Testis (tissue), 3 donors: ENCODE results near the gene SLC9A9. TPM values are rescaled to one million over a fixed set of nuclear protein-coding genes. Genes with fewer than 3 reads are reported as not detected.

Experiments
- DNase-seq: peaks from one replicate; pipeline ENCODE4 v3.0.0-alpha.2; 2019
- H3K27ac ChIP-seq, 2 donors: fragments of 200-600 bp; sonication (generic); one replicate each; pipeline ENCODE4 v1.5.1; 2019
- H3K27me3 ChIP-seq: fragments of 200-600 bp; sonication (generic); one replicate; pipeline ENCODE4 v1.5.1; 2019
- H3K36me3 ChIP-seq: fragments of 200-600 bp; sonication (generic); one replicate; pipeline ENCODE4 v1.5.1; 2017; ENCODE audit warnings: low read depth; ENCODE audit errors: missing control alignments
- H3K4me1 ChIP-seq: fragments of 200-600 bp; sonication (generic); one replicate; pipeline ENCODE4 v1.5.1; 2019
- H3K4me3 ChIP-seq, 2 donors: fragments of 200-600 bp; sonication (generic); one replicate each; pipeline ENCODE4 v1.5.1; 2017 to 2019
- H3K9me3 ChIP-seq: fragments of 200-600 bp; sonication (generic); one replicate; pipeline ENCODE4 v1.5.1; 2017
- POLR2A ChIP-seq: fragments of 450-650 bp; IDR thresholded peaks from one replicate; pipeline ENCODE4 v1.6.1; 2017; ENCODE audit warnings: antibody characterized with exemption, mild to moderate bottlenecking, moderate library complexity
- WGBS, 2 donors: methylation state at CpG; one replicate each; pipeline ENCODE4 v1.1.5; 2018; 5-methylcytosine and 5-hydroxymethylcytosine counted together
- intact Hi-C: fragments of 100-400 bp; cut with DNase I; formaldehyde crosslinking; loops from one replicate; pipeline ENCODE4 v1.15.1; 2023; ENCODE audit warnings: low total_unique reads
- polyA plus RNA-seq: library from polyadenylated mRNA; stranded (reverse); fragments of 350-450 nt; fragmentation: Illumina TruSeq; extraction: RNeasy Lipid Tissue Mini Kit (QIAGEN cat#74804); gene quantifications from one replicate; pipeline ENCODE4 v1.2.3, GENCODE V29; 2014; ENCODE audit warnings: low read depth, low replicate concordance; ENCODE audit not compliant: insufficient read depth
- total RNA-seq, 2 donors: library from RNA; depleted of rRNA; stranded (reverse); fragments of >200 nt; gene quantifications; one replicate each; pipeline ENCODE4 v1.2.3, GENCODE V29; 2016
- TF ChIP-seq, protein P1 (sequence below), 3 experiments: fragments of 450-650 bp in 2 of 3; fragments of 200-600 bp in 1 of 3; sonication (generic) in 1 of 3; IDR thresholded peaks; one replicate each; pipeline ENCODE4 v1.5.1; 2016 to 2019; ENCODE audit warnings: antibody characterized with exemption in 3 of 3, mild to moderate bottlenecking in 2 of 3, moderate library complexity in 1 of 3

SLC9A9 gene
- total and polyA plus RNA-seq, 3 donors from 2014 or later = 2.7 to 6.6 (median 4.3) TPM

DNA sequence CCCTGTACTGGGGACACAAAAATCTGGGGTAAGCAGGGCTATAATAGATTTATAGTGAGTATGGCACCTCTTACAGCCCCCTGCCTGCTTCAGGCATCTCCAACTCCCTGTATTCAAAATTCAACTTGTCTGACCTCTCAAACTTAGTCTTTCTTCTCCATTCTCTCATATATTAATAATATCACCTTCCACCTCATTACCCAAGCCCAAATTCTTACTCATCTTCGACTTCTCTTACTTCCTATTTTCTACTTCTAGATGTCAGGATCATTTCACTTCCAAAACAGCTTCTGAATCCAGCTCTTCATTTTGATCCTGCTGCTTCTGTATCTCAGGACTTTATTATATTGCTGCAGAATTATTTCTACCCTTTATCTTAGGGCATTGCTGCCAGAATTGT lies 438.0 kb downstream of the SLC9A9 start:
- WGBS, 2 donors = 86 to 92% methylated on average over 1 of the region's 1 CpG
- Histone ChIP-seq H3K4me1 (no peaks in the 10 kb centered on the region), H3K9me3 (no peaks in the 10 kb centered on the region), H3K27me3 (no peaks in the 10 kb centered on the region), H3K27ac (no peak overlapping the region), H3K4me3 (no peak overlapping the region), H3K36me3 (no peaks in the 10 kb centered on the region)
- intact Hi-C loops = no loop called here
- no peak for DNase-seq
- no peak for TF ChIP-seq POLR2A
- TF ChIP-seq, protein P1, sequence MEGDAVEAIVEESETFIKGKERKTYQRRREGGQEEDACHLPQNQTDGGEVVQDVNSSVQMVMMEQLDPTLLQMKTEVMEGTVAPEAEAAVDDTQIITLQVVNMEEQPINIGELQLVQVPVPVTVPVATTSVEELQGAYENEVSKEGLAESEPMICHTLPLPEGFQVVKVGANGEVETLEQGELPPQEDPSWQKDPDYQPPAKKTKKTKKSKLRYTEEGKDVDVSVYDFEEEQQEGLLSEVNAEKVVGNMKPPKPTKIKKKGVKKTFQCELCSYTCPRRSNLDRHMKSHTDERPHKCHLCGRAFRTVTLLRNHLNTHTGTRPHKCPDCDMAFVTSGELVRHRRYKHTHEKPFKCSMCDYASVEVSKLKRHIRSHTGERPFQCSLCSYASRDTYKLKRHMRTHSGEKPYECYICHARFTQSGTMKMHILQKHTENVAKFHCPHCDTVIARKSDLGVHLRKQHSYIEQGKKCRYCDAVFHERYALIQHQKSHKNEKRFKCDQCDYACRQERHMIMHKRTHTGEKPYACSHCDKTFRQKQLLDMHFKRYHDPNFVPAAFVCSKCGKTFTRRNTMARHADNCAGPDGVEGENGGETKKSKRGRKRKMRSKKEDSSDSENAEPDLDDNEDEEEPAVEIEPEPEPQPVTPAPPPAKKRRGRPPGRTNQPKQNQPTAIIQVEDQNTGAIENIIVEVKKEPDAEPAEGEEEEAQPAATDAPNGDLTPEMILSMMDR (IDR thresholded peaks at IDR 0.05) = no peak

DNA sequence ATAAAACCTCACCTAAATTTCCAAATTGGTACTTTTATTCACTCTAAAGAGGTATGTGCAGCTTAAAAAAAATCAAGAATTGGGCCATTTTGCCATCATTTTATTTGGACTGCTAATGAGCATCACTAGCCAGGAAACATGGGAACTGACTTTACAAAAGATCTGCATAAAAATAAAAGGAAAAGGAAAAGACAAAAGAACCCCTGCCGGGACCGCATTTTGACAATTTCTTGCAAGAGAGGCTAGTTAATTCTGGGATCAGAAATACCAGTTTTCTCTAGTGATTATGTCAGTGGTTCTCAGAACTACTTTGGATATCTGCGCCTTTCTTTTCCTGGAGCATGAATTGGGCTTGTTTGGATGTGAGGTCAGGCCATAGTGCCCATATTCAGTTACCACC lies 439.5 kb downstream of the SLC9A9 start:
- Histone ChIP-seq H3K4me1 (no peaks in the 10 kb centered on the region), H3K27ac (no peak overlapping the region), H3K9me3 (no peaks in the 10 kb centered on the region), H3K36me3 (no peaks in the 10 kb centered on the region), H3K27me3 (no peaks in the 10 kb centered on the region), H3K4me3 (no peak overlapping the region)
- no peak for DNase-seq
- whole genome bisulfite sequencing, 2 donors = 91 to 95% methylated on average over 3 of the region's 3 CpGs
- intact Hi-C loops = no loop called here
- TF ChIP-seq, protein P1 (IDR thresholded peaks at IDR 0.05) = no peak

DNA sequence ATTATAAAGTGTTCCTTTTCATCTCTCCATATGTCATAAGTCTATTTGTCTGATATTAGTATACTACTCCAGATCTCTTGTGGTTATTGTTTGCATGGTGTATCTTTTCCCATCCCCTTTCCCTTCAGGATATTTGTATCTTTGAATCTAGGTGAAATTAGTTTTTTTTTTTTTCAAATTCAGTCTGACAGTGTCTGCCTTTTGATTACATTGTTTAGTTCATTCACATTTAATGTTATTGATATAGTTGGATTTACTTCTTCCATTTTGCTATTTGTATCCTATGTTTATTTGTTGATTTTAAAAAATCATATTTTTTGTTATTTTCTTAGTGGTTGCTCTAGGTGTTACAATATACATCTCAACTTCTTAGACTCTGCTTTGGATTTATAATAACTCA lies 445.7 kb downstream of the SLC9A9 start:
- intact Hi-C loops = no loop called here
- no peak for DNase-seq
- no peaks in the 10 kb centered on the region for H3K9me3 ChIP-seq
- TF ChIP-seq, protein P1 (IDR thresholded peaks at IDR 0.05) = no peak
- no peak for TF ChIP-seq POLR2A
- H3K27me3 ChIP-seq = no peaks in the 10 kb centered on the region
- H3K4me3 ChIP-seq = no peak overlapping the region
- no peak overlapping the region for H3K27ac ChIP-seq
- no peaks in the 10 kb centered on the region for H3K36me3 ChIP-seq
- H3K4me1 ChIP-seq = no peaks in the 10 kb centered on the region

DNA sequence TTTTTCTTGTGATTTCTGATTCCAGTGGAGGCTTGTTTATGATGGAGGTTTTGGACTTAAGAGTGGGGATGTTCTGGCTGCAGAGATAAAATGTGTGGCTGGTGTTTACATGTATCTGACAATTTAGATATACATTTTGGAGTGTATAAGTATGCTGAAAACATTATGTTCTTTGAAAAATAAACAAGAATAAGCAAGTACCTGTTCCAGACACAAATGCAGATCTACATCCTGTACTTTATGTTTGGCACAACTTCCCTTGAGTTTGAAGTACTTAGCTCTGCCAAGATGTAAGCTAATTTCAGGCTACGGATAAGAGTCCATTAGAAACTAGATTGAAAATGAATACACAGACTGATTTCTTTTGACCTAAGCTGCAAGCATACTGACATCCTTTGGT lies 451.5 kb downstream of the SLC9A9 start:
- intact Hi-C loops = no loop called here
- Histone ChIP-seq H3K36me3 (no peaks in the 10 kb centered on the region), H3K27ac (no peak overlapping the region), H3K9me3 (no peaks in the 10 kb centered on the region), H3K4me3 (no peak overlapping the region), H3K27me3 (no peaks in the 10 kb centered on the region), H3K4me1 (no peaks in the 10 kb centered on the region)
- no peak for DNase-seq
- 41 to 56% methylated on average over 1 of the region's 1 CpG for WGBS, 2 donors
- no peak for TF ChIP-seq POLR2A
- TF ChIP-seq, protein P1 (IDR thresholded peaks at IDR 0.05) = no peak

DNA sequence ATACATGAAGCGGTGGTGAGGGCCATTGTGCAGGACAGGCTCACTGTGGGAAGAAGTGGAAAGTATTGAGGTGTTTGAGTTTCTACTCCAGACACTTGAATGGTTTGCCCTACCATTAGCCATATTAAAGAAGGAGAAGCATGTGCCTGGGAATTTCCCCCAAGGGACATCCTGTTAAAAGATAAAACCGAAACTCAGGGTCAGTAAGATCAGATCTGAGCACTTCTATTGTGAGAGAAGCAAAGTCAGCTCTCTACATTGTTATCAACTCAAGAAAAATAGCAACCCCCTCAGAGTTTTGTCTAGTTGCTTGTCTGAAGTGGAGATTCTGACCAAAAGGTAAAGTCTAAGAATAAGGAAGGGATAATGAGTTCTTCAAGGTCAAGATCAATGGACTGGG lies 458.9 kb downstream of the SLC9A9 start:
- DNase-seq = no peak
- WGBS, 2 donors = 85 to 86% methylated on average over 2 of the region's 2 CpGs

More for the DNA sequence above, 458.9 kb downstream of the SLC9A9 start:
- TF ChIP-seq POLR2A = no peak
- Histone ChIP-seq H3K4me1 (no peaks in the 10 kb centered on the region), H3K27me3 (no peaks in the 10 kb centered on the region), H3K36me3 (no peaks in the 10 kb centered on the region), H3K27ac (no peak overlapping the region), H3K4me3 (no peak overlapping the region), H3K9me3 (no peaks in the 10 kb centered on the region)
- intact Hi-C loops = no loop called here
